ENCODE results near the gene TINAG.
"Not testable (repeated sequence)": the region's sequence is repeated elsewhere in the genome, so short reads cannot be mapped to it uniquely, and the experiment has no call there.

The TINAG gene

DNA sequence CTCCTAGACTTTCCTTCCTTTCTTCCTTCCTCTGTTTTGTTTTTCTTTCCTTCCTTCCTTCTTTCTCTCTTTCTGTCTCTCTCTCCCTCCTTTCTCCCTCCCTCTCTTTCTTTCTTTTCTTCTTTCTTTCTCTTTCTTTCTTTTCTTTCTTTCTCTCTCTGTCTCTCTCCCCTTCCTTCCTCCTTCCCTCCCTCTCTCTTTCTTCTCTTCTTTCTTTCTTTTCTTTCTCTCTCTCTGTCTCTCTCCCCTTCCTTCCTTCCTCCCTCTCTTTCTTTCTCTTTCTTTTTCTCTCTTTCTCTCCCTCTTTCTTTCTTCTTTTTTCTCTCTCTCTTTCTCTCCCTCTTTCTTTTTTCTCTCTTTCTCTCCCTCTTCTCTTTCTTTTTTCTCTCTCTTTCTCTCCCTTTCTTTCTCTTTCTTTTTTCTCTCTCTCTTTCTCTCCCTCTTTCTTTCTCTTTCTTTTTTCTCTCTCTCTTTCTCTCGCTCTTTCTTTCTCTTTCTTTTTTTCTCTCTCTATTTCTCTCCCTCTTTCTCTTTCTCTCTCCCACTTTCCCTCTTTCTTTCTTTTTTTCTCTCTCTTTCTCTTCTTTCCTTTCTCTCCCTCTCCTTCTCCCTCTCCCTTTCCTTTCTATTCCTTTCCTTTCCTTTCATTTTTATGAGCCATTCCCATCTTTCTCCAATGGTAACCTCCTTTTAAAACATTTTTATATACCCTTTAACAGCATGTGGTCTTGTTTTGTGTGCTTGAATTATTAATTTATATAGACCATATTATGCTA is 2.3 kb downstream of the TINAG start:
- no peak for DNase-seq

DNA sequence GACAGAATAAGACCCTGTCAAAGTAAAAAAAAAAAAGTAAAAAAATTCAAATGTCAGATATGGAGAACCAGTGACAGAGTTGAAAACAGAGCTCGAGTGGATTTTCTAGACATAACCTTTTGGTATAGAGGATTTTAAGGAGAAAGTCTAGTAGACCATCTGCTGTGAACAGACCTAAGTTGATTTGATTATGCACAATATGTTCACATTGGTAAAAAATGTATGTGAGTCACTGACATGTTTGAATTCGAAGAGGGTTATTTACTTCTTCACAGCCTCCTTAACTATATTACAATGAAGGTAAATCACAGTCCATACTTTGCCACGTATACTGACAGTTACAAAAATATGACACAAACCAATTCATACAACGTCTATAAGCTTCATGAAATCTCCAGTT is 7.4 kb downstream of the TINAG start:
- no peak for DNase-seq

DNA sequence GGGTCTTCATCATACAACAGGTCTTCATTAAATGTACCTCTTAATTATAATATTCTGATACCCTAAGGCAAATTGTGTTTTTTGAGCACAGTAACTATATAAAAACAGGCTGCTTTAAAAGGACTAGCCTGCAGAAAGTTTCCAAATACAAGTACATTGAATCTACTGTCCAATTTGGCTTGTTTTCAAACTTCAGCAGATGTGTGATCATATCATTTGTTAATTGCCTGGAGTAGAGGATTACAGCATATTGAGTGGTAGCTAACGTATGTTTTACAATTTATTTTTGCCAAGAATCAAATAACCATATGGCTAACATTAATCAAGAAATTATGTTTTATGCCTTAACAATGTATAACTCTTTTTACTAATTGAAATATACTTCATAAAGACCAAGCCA is 12.6 kb downstream of the TINAG start:
- DNase-seq: no peak

DNA sequence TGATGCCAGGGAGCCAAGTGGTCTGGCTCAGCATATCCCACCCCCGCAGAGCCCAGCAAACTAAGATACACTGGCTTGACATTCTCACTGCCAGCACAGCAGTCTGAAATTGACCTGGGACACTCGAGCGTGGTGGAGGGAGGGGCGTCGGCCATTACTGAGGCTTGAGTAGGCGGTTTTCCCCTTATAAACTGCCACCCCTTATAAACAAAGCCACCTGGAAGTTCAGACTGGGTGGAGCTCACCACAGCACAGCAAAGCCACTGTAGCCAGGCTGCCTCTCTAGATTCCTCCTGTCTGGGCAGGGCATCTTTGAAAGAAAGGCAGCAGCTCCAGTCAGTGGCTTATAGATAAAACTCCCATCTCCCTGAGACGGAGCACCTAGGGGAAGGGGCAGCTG is 19.4 kb downstream of the TINAG start:
- no peak for DNase-seq

DNA sequence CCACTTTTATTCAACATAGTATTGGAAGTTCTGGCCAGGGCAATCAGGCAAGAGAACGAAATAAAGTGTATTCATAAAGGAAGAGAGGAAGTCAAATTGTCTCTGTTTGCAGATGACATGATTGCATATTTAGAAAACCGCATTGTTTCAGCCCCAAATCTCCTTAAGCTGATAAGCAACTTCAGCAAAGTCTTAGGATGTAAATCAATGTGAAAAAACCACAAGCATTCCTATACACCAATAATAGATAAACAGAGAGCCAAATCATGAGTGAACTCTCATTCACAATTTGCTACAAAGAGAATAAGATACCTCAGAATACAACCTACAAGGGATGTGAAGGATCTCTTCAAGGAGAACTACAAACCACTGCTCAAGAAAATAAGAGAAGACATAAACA is 23.3 kb downstream of the TINAG start:
- DNase-seq: not testable (repeated sequence)

DNA sequence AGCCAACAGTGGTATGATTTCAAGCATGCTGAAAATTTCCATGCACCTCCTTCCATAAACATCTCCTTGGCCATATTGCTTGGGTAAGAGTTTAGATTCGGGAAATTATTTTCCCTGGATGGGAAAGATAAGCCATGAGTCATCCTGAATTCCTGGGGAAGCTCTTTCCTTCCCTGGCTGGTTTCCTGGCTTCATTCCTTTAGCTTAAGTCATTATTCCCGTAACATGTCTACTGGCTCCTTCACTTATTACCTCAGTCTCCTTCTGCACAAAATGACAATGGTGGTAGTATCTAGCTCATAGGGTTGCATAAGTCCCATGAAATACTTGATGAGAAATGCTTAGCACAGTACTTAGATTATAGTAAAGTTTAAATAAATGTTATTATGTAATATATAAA is 27.6 kb downstream of the TINAG start:
- no peak for DNase-seq

DNA sequence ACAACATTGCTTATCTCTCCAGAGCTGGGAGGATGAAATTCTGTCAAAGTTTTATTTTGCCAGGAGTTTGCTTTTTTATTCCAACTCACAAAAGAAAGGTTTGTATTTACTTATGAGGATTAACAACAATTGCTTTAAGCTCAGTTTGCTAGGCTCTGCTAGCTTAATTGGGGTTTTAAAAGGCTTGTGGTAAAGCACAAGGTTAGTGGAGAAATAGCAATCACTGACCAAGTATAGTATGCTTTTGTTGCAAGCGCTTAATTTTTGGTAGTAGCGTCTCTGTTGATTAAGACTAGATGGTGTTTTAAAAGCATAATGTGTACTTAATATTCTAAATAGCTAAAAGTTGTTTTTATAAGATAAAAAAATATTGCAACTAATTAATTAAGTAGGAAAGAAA is 45.7 kb downstream of the TINAG start:
- no peak for DNase-seq

DNA sequence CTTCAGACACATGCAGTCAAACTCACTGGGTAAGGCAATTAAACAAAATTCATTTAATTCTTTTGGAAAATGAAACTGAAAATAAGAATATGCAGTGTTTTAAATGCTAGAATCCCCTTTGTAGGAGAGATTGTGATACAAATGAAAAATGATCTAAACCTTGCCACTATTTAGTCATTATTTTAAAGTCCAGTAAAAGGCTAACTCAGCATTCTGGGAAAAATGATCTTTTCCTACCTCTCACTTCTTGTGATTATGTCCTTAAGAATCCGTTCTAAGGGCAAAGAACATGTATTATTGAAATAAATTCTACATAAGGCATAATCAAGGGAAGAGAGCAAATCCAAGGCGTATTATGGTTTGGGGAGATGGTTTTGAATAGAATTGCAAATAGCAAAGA is 46.4 kb downstream of the TINAG start:
- DNase-seq: no peak

DNA sequence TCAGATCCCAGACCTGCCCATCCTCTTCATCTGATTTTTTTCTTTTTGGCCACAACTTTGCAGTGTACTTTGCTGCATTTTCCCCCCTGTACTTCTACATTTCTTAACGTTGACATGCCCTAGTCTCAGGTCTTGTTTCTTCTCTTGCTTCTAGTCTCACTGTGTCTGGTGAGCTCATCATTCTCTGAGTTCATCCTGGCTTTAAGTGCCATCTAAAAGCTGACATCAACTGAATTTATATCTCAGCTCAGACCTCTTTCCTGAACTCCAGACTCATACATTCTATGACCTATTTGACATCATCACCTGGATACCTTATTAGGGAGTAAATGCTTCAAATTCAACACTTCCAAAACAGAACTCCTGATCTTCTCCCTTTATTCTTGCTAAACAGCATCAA is 48.9 kb downstream of the TINAG start:
- DNase-seq: no peak

DNA sequence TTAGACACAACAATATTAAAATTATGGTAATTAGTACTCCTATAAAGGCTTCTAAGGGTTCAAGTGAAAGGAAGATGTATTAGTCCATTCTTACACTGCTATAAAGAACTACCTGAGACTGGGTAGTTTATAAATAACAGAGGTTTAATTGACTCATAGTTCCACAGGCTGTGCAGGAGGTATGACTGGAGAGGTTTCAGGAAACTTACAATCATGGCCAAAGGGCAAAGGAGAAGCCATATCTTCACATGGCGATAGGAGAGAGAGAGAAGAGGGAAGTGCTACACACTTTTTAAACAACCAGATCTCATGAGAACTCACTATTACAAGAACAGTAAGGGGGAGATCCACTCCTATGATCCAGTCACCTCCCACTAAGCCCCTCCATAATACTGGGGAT is 52.9 kb downstream of the TINAG start:
- no peak for DNase-seq

DNA sequence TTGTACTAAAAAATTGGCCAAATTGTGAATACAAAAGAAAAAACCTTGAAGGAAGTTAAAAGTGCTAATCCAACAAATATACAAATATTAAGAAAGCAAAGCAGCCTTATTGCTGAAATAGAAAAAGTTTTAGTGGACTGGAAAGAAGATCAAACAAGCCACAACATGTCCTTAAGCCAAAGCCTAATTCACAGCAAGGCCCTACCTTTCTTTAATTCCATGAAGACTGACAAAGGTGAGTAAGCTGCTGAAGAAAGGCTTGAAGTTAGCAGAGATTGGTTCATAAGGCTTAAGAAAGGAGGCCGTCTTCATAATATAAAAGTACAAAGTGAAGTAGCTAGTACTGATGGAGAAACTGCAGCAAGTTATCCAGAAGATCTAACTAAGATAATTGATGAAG is 53.5 kb downstream of the TINAG start:
- DNase-seq: no peak

DNA sequence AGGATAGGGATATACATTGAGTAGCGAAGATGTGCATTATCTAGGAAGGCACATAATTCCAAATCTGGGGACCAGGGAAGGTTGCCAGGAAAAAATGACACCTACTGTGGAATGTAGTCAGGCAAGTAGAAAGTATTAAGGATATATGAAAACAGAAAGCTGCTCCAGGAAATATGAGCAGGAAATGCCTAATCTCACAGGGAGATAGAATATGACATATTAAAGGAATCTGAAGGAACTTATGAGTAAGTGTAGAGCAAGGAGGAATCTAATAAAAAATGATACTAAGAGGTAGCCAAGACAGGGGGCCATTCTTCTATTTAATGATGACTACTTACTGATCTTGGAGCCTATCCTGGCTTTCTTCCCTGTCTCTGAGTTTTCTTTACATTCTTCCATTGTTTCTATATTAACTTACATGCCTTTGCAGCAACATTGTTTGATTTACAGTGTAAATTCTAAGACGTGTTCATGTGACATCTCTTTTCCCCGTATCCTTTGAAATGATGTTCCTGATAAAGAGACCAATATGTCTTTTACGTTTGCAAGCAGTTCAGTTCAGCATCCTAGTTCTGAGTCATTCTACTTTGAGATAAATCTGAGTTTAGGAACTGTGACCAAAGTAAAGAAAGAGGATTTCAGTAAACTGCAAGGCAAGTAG is 58.6 kb downstream of the TINAG start:
- no peak for DNase-seq

DNA sequence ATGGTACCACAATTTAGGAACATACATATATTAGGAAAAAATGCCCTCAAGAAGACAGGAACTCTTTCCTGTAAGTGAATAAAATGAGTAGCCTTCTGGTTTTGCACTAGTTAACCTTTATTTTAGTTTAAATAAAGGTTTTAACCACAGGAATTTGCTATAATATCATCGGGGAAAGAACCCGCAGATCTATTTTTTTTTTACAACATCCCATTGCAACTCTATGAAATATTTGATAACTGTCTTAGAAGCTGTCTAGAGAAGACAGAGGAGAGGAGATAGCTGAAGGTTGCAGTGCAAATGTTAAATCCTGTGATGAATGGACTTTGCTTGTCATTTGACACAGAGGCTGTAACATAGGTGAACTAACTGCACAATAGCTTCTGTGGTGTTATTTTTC is 69.5 kb downstream of the TINAG start:
- DNase-seq: no peak

DNA sequence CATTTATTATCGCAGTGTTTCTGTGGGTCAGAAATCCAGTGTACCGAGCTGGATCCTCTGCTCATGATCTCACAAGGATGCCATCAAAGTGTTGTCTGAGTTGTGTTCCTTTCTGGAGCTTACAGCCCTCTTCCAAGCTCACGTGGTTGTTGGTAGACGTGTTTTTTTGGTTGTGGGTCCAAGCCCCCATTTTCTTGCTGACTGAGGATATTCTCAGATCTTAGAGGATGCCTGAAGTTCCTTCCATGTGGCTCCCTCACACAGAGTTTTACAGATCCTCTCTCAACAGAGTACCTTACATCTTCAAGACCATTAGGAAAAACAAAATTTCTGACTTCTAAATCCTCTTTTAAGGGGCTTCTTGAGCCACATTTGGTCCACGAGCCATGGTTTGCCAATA is 78.1 kb downstream of the TINAG start:
- no peak for DNase-seq

DNA sequence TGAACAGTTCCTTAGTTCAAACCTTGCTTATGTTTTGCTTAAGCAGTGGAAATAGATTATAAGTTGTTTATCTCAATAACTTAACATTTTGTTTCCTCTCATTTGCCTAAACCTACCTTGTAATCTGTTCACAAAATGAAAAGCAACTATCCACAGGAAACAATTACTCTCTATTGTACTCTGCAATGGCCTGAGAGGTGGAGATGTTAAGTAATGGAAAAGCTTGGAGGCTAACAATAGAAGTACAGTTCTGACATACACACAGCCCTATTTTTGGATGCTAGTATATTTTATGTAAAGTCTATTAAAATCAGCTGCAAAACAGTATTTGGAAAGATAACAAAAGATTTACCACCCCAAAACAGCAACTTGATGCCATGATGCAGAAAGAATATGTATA is 82.1 kb downstream of the TINAG start:
- no peak for DNase-seq

DNA sequence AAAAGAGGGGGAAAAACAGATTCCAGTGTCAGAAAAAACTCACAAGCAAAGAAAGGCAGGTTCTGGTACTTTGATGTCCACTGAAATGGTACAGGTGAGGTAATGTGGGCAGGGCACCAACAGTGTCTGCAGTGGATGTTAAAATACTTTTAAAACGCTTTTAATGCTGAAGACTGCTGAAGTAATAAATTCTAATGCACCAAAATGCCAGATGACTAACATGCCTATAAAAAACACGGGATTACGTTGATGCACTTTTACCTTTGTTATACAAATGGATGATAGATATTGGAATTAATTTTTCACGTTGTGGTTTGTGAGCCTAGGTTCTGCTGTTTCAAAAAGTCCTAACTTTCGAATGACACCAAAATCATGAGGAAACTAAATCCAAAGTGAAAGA is 83.3 kb downstream of the TINAG start:
- no peak for DNase-seq

DNA sequence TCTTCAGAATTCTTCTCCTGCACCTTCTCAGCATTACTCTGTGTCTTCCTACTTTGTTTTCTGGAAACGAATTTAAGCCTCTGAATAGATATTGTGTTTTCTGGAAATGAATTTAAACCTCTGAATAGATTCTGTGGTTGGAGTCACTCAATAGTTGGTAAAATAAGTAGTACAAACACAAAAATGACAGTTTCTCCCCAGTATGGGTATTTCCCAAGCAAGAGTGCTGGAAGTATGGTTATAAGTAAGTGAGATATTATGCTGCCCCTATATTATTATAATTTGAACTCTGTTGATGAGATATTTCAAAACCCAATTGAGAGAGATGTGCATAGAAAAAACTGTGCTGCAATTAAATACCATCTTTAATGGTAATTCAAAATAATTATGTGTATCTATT is 94.9 kb downstream of the TINAG start:
- no peak for DNase-seq

DNA sequence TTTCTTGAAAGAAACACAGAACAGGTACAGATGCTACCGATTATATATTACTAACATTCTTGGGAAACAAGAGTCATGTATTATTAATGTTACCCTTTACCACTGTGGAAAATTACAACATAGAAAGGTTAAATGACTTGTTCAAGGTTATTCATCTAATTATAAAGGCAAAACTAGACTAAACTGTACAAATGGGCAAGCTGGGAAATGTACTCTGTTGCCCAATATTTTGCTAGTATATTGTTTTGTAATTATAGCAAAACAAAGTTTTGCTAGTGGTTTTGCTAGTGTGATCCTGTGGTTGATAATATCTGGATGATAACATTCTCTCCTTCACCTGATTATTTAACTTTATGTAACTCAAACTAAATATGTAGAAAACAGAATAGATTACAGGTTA is 96.5 kb downstream of the TINAG start:
- no peak for DNase-seq

DNA sequence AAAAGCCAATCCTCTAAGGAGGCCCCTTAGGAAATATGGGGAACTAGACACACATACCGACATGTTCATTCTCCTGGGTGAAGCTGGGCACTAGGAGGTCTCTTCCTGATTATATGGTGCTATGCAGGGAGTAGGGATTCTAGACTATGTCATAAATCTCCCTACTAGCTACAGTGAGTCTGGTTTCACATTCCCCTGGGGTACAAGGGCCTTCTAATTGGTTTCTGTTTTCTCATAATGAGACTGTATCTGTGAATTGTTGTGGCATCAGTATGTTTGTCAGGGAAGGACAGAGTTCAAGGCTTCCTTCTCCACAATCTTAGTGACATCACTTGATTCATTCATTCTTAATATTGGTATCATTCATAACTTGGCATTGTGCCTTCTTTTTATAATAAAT is 103.5 kb downstream of the TINAG start:
- DNase-seq: no peak

DNA sequence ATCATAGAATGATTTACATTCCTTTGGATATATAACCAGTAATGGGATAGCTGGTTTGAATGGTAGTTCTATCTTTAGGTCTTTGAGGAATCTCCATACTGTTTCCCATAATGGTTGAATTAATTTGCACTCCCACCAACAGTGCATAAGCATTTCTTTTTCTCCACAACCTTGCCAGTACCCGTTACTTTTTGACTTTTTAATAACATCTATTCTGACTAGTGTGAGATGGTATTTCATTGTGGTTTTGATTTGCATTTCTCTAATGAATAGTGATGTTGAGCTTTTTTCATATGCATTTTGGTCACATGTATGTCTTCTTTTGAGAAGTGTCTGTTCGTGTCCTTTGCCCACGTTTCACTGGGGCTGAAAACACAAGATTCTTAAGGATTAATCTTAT is 107.3 kb downstream of the TINAG start:
- DNase-seq: no peak

DNA sequence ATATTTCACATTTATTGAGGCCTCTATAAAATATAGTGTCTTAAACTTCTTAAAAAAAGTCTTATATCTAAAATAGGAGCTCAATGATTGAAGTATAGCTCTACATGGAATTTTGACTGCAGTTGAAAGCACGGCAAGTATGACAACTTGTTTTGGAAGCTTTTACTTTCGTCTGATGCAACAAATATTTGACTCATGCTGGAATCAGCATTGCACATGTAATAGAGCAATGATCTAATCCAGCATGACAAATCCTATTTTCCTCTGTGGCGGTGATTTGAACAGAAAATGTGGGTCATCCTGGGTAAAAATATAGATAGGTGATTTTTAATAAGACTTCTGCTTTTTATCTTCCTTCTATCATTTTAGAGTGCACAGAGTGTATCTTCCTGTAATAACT is 111.6 kb downstream of the TINAG start:
- DNase-seq: no peak

DNA sequence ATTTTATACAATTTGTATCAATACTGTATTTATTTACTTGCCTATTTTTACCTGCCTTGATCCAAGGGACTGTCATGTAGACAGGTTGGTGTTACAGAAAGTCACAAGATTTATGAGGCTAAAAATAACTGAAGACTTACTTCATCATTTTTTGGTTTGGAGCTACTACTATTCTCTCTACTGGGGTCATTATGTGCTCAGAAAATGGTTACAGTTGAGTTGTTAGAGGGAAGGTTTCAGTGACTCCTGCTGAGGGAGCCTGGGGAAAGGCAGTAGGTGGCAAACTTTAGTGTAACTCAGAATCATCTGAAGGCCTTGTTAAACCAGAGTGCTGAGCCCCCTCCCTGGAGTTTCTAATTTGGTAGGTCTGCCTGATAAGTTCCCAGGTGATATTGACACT is 118.8 kb downstream of the TINAG start:
- DNase-seq: no peak

DNA sequence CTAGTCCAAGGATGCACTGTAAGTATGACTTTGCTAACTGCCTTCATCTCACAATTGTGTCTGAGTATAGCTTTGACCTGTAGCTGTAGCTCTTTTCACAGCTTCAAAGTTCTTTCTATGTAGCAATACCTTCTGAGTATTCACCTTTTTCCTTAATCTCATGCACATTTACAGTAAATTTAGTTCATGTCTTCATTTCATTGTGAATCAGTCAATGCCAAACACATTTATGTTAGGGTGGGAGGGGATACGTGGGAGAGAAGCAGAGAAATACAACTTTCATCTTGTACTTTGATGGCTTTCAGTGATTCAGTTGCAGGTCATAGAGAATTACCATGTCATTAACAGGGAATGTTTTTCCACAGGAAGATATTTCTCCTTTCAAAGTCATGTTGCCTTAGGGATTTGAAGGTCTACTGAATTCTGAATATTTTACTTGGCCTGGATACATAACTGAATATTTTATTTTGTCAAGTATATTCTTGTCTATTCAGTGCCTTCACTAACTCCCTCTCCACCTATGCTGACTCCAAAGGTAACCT is 119.2 kb downstream of the TINAG start:
- DNase-seq: no peak

DNA sequence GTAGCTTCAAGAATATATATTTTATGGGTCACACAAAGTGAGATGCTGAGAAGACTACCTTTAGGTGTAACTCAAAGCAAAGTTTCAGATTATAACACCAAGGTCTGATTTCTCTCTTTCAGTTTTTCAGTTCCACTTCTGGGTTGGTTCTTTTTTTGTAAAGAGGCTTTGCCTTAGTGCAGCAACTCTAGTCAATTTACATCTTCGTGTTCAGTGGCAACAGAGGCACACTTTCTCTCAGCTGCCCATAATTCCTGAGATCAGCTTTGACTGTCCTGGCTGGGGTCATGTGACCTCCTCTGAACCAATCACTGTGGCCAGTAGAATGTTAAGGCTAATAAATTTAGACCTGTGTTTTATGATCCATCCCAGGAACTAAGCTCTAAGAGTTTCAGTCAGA is 120.2 kb downstream of the TINAG start:
- DNase-seq: no peak

DNA sequence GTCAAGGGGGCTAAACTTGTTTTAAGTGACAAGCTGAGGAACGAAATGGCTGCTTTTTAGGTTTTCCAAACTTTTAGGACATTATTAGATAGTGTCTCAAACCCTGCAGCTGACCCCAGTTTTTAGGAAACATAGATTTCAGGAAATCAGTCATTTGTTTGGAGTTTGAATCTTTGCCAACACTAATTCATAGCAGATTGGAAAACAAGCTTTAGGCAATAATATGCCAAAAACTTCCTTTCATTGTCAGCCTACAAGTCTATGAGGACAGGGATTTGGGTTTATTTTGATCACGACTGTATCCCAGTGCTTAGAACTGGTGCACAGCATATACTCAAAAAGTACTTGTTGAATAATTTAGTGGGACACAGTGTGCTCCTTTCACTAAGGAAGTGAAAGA is 123.2 kb downstream of the TINAG start:
- DNase-seq: no peak
